Testis (tissue), 3 donors: ENCODE measurements around the gene DDX51. TPM values are rescaled to one million over a fixed set of nuclear protein-coding genes. Genes with fewer than 3 reads are reported as not detected.

Source experiments
- DNase-seq: peaks from one replicate; pipeline ENCODE4 v3.0.0-alpha.2; 2019
- H3K27ac ChIP-seq, 2 donors: fragments of 200-600 bp; sonication (generic); one replicate each; pipeline ENCODE4 v1.5.1; 2019
- H3K27me3 ChIP-seq: fragments of 200-600 bp; sonication (generic); one replicate; pipeline ENCODE4 v1.5.1; 2019
- H3K36me3 ChIP-seq: fragments of 200-600 bp; sonication (generic); one replicate; pipeline ENCODE4 v1.5.1; 2017; ENCODE audit warnings: low read depth; ENCODE audit errors: missing control alignments
- H3K4me1 ChIP-seq: fragments of 200-600 bp; sonication (generic); one replicate; pipeline ENCODE4 v1.5.1; 2019
- H3K4me3 ChIP-seq, 2 donors: fragments of 200-600 bp; sonication (generic); one replicate each; pipeline ENCODE4 v1.5.1; 2017 to 2019
- H3K9me3 ChIP-seq: fragments of 200-600 bp; sonication (generic); one replicate; pipeline ENCODE4 v1.5.1; 2017
- POLR2A ChIP-seq: fragments of 450-650 bp; IDR thresholded peaks from one replicate; pipeline ENCODE4 v1.6.1; 2017; ENCODE audit warnings: antibody characterized with exemption, mild to moderate bottlenecking, moderate library complexity
- WGBS, 2 donors: methylation state at CpG; one replicate each; pipeline ENCODE4 v1.1.5; 2018; 5-methylcytosine and 5-hydroxymethylcytosine counted together
- intact Hi-C: fragments of 100-400 bp; cut with DNase I; formaldehyde crosslinking; loops from one replicate; pipeline ENCODE4 v1.15.1; 2023; ENCODE audit warnings: low total_unique reads
- polyA plus RNA-seq: library from polyadenylated mRNA; stranded (reverse); fragments of 350-450 nt; fragmentation: Illumina TruSeq; extraction: RNeasy Lipid Tissue Mini Kit (QIAGEN cat#74804); gene quantifications from one replicate; pipeline ENCODE4 v1.2.3, GENCODE V29; 2014; ENCODE audit warnings: low read depth, low replicate concordance; ENCODE audit not compliant: insufficient read depth
- total RNA-seq, 2 donors: library from RNA; depleted of rRNA; stranded (reverse); fragments of >200 nt; gene quantifications; one replicate each; pipeline ENCODE4 v1.2.3, GENCODE V29; 2016
- TF ChIP-seq, protein P1 (sequence below), 3 experiments: fragments of 450-650 bp in 2 of 3; fragments of 200-600 bp in 1 of 3; sonication (generic) in 1 of 3; IDR thresholded peaks; one replicate each; pipeline ENCODE4 v1.5.1; 2016 to 2019; ENCODE audit warnings: antibody characterized with exemption in 3 of 3, mild to moderate bottlenecking in 2 of 3, moderate library complexity in 1 of 3

DDX51 gene
- total and polyA plus RNA-seq, 3 donors from 2014 or later, result 18.8 to 32.8 (median 29.0) TPM

DNA sequence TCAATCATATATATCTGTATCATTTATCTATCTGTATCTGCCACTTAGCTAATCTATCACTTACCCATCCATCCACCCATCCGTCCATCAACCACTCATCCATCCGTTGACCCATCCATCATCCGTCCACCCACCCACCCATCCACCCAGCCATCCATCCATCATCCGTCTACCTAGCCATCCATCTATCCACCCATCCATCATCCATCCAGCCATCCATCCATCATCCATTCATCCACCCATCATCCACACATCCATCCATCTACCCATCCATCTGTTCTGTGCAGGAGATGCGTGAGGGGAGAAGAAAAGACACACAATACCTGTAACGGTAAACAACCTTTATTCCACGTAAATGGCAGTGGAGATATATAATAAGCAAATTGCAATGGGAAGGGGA is 20.3 kb upstream of the DDX51 start:
- no peaks in the 10 kb centered on the region for H3K27me3 ChIP-seq

DNA sequence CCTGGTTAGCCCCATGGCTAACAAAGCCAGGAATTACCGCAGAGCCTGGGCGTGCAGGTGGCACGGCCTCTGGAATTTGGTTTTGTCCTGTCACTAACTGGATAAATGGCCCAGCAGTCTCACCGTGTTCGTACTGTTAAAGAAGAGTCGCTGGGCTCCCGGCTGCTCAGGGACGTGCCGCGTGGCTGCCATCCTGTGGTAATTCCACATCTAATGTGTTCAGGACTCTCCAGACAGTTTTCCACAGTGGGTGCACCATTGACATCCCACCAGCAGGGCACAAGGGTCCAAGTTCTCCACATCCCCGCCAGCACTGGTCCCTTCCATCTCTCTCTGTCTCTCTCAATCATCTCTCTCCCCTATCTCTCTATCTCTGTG is 19.8 kb upstream of the DDX51 start:
- H3K4me1 ChIP-seq, result no peaks in the 10 kb centered on the region
- intact Hi-C loops, result no loop called here
- no peaks in the 10 kb centered on the region for H3K9me3 ChIP-seq
- no peak overlapping the region for H3K27ac ChIP-seq
- no peak for DNase-seq
- no peak overlapping the region for H3K4me3 ChIP-seq
- H3K36me3 ChIP-seq, result no peaks in the 10 kb centered on the region
- TF ChIP-seq, protein P1, sequence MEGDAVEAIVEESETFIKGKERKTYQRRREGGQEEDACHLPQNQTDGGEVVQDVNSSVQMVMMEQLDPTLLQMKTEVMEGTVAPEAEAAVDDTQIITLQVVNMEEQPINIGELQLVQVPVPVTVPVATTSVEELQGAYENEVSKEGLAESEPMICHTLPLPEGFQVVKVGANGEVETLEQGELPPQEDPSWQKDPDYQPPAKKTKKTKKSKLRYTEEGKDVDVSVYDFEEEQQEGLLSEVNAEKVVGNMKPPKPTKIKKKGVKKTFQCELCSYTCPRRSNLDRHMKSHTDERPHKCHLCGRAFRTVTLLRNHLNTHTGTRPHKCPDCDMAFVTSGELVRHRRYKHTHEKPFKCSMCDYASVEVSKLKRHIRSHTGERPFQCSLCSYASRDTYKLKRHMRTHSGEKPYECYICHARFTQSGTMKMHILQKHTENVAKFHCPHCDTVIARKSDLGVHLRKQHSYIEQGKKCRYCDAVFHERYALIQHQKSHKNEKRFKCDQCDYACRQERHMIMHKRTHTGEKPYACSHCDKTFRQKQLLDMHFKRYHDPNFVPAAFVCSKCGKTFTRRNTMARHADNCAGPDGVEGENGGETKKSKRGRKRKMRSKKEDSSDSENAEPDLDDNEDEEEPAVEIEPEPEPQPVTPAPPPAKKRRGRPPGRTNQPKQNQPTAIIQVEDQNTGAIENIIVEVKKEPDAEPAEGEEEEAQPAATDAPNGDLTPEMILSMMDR (IDR thresholded peaks at IDR 0.05), result no peak
- TF ChIP-seq POLR2A, result no peak
- WGBS, 2 donors, result 52 to 59% methylated on average over 5 to 11 of the region's 11 CpGs
- H3K27me3 ChIP-seq, result no peaks in the 10 kb centered on the region

More for the DNA sequence above, 20.3 kb upstream of the DDX51 start:
- H3K4me1 ChIP-seq, result no peaks in the 10 kb centered on the region
- H3K4me3 ChIP-seq, result no peak overlapping the region
- WGBS, 2 donors, result 81 to 88% methylated on average over 7 of the region's 7 CpGs
- H3K27ac ChIP-seq, result no peak overlapping the region
- no peak for DNase-seq
- intact Hi-C loops, result no loop called here
- no peaks in the 10 kb centered on the region for H3K9me3 ChIP-seq
- TF ChIP-seq POLR2A, result no peak
- TF ChIP-seq, protein P1 (IDR thresholded peaks at IDR 0.05), result no peak
- H3K36me3 ChIP-seq, result no peaks in the 10 kb centered on the region

DNA sequence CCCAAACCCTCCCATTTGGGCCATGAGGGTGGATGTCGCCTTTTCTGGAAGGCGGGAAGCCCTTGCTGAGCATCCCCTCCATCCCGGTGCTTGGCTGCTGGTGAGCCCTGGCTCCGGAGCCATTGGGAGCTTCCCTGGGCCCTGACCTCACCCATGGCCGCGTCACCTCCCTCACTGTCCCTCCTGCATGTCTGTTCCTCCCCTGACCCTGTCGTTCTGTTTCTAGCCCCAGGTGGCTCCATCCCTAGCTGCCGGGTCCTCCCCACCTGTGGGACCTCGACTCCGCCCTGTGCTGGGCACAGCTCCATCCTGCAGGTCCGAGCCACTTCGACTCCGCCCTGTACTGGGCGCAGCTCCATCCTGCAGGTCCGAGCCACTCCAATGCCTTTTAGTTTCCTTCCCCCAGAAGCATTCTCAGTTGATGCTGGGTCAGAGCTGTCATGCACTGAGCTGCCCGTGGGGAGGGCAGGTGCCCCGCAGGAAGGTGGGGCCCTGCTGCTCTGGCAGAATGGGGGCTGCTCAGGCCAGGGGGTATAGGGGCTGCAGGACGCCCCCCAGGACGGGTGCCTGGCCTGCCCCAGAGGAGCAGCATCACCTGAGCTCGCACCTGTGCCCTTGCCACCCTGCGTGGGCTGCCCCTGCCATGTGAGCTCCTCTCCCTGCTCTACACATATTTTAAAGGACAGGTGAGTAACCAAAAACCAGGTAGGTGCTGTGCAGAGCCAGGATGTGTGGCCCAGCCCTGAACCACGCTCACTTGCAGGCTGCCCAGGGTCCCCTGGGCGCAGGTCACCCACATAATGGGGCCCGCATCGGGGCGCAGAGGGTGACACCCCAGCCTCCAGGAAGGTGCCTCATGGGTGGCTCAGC is 19.2 kb upstream of the DDX51 start:
- no peaks in the 10 kb centered on the region for H3K36me3 ChIP-seq
- H3K27me3 ChIP-seq, result no peaks in the 10 kb centered on the region
- no peak overlapping the region for H3K27ac ChIP-seq
- 53 to 71% methylated on average over 13 to 26 of the region's 26 CpGs for WGBS, 2 donors
- DNase-seq, result no peak
- no peak overlapping the region for H3K4me3 ChIP-seq
- H3K9me3 ChIP-seq, result no peaks in the 10 kb centered on the region
- H3K4me1 ChIP-seq, result no peaks in the 10 kb centered on the region
- TF ChIP-seq, protein P1 (IDR thresholded peaks at IDR 0.05), result no peak
- no peak for TF ChIP-seq POLR2A
- intact Hi-C loops, result no loop called here

DNA sequence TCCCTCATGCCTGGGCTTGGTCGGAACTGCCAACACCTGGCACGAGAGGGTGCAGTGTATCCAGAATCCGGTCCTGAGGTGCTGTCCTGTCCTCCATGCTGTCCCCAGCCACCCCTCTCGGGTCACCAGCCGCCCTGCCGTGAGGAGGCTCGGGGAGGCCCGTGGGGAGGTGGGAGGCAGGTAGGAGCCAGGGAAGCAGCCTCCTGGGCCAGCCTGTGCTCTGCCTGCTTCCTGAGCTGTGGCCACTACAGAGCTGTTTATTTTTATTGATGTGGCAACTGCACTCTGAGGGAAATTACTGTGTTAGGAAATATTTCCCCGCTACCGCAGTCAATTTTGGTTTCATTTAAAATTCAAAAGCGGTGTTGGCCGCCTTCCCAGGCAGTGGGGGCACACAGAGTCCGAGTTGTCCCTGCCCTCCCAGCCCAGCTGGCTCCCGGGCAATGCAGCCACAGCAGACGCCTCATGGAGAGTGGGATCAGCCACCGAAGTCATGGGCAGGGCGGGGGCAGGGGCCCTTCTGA is 18.5 kb upstream of the DDX51 start:
- no peak for TF ChIP-seq POLR2A
- TF ChIP-seq, protein P1 (IDR thresholded peaks at IDR 0.05), result no peak
- Histone ChIP-seq H3K4me1 (no peaks in the 10 kb centered on the region), H3K9me3 (no peaks in the 10 kb centered on the region), H3K27ac (no peak overlapping the region), H3K4me3 (no peak overlapping the region), H3K27me3 (no peaks in the 10 kb centered on the region), H3K36me3 (no peaks in the 10 kb centered on the region)
- WGBS, 2 donors, result 20 to 40% methylated on average over 13 to 17 of the region's 17 CpGs
- no peak for DNase-seq
- intact Hi-C loops, result no loop called here
